Glomerular visceral epithelial cell (primary cell): ENCODE measurements around the gene MFNG.
"Not testable (repeated sequence)": the region's sequence is repeated elsewhere in the genome, so short reads cannot be mapped to it uniquely, and the experiment has no call there.

Experiments used
- DNase-seq: peaks from one replicate; pipeline ENCODE4 v3.0.0-alpha.2; 2016; ENCODE audit errors: extremely low spot score

The MFNG gene

DNA sequence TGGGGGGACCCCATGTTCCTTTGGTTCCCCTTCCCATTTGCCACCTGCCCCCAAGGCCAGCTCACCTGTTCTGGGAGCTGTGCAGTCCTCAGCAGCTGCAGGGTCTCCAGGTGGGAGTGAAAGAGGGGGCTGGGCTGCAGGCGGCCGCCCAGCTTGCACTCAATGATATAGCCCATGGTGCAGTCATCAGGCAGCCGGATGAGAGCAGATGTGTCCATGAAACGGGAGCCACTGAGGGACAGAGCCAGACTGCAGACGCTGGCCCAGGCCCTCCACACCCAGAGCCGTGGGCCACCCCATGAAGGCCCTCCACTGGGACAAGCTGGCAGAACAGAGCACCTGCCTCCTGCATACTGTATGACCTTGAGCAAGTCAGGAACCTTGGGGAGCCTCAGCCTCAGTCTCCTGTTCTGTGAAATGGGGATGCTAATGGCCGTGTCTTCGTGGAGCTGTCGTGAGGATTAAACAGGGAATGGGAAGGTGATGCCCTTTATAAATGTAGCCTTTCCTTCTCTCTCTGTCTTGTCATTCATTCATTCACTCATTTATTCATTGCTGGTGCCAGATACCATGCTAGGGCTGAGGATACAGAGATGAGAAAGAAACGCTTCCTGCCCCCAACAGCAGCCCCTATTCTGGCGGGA lies 11.6 kb downstream of the MFNG start:
- no peak for DNase-seq

DNA sequence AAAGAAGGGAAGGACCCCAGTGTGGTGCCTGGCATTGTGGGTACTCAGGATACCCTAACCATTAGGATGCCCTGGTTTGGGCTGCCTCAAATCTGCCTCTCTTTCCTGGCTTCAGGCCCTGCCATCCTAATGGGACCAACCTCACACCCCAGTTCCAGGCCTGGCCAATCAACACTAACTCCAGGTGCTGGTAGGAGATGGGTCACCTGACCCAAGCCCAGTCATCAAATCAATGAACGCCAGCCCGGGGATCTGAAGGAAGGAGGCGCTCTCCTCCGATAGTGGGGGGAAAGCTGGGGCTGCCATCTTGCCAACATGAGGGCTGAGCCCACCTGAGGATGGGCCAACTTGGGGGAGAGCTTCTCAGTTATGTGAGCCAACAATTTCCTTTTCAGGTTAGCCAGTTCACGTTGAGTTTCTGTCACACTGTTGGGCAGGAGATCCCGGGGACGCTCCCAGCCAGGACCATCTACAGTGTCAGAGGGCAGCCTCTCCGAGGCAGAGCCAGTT lies 12.7 kb downstream of the MFNG start:
- DNase-seq, result no peak

DNA sequence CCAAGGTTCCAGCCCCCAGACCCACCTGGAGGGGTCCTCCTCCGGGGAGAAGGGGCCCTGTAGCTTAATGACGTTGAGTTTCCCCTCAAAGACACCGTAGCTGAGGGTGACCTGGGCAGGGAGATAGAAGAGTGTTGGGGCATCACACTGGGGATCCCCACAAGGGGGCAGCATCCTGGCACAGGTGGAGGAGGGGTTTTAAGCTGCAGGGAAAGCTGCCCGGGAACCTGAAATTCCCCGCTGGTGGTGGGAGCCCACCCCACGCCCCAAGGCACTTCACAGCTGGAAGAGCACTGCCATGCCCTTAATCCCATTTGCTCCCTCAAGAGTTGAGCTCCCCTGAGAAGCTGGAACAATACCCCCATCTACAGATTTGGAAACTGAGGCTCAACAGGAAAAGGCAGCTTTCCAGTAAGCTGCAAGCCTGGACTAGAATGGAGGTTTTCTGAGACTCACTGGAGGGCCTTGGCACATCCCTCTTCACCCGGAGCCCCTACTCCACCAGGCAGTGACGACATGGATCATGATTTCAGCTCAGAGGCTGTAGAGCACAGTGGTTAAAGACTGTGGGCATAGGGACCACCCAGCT lies 13.7 kb downstream of the MFNG start:
- peak; percentile 42 for DNase-seq

DNA sequence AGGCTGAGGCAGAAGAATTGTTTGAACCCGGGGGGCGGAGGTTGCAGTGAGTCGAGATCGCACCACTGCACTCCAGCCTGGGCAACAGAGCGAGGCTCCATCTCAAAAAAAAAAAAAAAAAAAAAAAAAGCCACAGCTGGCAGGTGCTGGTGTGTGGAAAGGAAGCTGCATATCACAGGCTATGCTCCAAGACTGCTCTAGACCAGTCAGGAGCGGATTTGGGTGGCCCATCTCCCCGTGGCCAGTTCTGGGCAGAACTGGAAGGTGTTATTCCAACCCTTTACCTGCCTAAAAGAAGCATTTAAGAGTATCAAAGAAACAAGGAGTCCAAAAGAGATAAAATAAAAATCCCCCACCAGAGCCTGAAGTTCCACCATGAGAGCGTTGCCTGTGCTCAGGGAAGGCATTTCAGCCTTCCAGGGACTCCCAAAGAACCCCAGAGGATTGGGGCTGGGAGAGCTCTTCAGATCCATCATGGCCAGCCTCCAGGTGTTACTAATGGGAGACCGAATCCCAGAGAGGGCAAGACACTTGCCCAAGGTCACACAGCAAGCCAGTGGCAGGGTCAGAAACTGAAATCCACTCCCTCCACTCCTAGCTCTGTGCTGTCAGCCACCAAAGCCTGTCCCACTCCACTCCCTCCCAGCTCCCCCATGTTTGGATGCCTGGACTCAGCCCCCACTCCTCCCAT lies 14.3 kb downstream of the MFNG start:
- DNase-seq, result no peak

DNA sequence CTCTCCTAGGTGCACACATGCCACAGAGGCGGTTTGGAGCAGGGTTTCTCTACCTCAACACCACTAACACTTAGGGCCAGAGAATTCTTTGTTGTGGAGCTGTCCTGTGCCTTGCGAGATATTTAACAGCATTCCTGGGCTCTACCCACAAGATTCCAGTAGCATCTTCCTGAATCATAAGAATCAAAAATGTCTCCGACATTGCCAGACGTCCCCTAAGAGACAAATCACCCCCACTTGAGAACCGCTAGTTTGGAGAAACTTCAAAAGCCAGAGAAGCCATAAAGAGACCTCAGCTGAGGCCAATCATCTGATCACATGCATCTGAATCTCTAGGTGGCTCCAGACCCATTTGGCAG lies 16.1 kb downstream of the MFNG start:
- DNase-seq, result no peak

DNA sequence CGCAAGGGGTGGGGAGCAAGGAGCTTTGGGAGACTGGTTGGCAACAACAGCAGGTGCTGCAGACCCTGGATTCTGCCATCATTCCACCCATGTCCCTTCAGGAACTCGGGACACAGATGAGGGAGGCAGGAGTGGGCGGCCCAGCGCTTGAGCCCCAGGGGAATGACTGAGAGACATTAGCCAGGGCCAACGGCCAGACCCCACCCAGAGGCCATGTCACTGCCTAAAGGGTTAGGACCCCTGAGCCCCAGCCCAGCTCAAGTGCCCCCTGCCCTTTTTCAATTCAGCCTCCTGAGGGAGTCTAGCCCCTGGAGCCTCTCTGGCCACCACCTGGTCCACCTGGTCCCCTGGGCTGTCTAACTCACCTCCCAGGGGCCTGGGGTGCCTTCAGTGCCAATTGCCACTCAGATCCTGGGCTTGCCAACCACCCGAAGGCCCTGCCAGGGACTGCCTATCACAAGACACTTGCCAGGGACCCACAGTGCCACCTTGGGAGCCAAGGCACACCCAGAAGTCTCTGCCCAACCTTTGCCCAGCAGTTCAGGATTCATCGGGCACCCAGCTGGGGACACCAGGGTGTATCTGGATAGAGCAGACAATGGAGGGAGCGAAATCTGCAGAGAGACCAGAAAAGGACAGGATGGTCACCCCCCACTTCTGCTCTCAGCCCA lies 16.6 kb downstream of the MFNG start:
- DNase-seq, result no peak

DNA sequence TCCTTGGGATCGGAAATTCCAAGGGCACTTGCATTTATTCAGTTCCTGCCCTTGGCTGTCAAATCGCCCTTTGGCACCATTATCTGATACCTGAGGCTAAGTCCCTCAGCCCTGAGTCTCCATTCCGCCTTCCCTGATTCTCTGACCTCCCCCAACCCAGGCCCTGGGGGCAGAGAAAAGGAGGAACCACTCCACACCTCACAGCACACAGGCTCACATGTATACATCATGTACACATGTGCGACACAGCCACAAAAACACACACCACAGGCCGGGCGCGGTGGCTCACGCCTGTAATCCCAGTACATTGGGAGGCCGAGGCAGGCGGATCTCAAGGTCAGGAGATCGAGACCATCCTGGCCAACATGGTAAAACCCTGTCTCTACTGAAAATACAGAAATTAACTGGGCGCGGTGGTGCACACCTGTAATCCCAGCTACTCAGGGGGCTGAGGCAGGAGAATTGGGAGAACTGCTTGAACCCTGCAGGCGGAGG lies 17.9 kb downstream of the MFNG start:
- DNase-seq, result not testable (repeated sequence)

DNA sequence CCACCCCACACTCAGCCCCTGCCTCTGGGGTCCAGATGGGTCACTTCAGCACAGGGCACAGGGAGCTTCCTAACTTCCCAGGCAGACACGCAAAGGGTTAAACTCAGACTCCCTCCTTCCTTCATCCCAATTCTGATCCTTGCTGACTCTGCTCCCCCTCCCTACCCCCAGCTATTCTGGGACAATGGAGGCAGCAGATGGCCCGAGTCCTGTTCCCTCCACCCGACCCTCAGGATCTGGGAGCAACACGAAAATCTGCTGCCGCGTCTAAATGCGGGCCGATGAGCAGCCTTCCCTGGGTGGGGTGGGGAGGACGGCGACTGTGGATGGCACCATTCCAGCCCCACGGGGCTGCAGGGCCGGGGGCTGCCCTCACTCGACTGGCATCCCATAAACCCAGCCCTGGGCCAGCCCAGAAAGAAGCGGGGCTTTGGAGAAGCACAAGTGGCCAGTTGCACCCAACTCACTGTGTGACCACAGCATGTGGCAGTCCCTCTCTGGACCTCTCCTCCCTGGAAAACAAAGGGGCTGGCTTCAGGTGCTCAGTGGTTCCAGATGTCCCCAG lies 18.7 kb downstream of the MFNG start:
- no peak for DNase-seq

DNA sequence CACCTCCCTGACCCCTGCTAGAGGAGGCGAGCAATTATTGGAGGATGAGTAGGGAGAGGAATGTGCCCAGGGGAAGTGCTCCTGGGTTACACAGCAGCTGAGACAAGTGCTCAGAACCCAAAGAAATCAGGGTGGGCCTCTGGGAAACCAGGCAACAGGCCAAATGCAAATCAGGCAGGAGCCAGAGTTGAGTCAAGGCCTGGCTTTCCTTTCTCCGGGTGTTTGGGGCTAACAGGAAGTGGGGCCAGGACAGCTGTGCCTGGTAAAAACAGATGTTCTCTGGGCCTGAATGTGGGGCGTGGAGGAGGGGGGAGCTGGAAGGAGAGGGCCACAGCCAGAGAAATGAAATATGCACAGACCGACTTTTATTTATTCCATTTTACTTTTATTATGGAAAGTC lies 22.0 kb downstream of the MFNG start:
- DNase-seq, result no peak

DNA sequence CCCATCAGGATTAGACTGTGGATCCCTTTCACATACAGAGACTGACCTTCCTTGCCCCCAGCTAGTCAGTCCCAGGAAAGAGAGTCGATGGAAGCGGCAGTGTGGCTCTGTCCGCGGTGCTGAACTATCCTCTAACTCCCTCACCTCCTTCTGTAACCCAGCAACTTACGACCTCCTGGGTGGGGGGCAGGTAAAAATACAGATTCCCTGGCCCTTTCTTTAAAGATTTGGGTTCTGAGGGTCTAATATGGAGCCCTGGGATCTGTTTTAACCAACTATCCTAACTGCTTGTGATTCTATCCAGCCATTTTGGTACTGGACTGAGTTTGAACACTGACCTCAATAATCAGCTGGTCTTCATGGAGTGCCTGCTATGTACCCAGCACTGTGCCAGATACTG lies 23.2 kb downstream of the MFNG start:
- DNase-seq, result peak; percentile 39

DNA sequence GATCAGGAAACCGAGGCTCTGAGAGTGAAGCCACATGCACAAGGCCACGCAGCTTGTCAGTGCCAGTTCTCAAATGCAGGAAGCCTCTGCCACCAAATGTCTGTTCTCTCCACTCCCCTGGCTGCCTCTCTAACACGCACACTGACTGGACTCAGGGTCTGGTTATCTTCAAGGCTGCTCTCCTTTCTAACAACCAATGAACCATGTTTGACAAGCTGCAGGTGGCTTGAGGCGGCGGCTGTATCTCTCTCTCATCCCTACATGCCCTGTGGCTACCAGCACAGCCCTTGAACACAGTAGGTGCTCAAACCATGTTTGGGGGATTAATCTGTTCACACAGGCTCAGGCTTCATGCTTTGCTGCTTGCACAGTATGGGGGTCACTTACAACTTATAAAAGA lies 23.7 kb downstream of the MFNG start:
- DNase-seq, result no peak

DNA sequence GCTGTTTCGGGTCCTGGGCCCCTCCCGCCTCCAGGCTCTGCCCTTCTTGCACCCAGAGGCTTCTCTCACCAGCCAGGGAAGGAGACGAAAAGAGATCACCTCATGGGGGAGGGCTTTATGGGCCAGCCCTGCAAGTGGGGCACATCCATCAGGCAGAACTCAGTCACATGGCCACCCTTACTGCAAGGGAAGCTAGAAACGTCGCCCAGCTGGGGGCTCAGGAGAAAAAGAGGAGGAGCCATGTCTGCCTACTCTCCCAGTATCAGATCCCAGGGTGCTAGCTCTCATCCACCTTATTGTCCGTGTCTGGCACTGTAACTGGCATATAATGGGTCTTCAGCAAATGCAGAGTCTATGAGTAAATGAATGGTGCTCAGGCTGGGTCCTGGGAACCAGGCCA lies 24.2 kb downstream of the MFNG start:
- DNase-seq, result no peak

DNA sequence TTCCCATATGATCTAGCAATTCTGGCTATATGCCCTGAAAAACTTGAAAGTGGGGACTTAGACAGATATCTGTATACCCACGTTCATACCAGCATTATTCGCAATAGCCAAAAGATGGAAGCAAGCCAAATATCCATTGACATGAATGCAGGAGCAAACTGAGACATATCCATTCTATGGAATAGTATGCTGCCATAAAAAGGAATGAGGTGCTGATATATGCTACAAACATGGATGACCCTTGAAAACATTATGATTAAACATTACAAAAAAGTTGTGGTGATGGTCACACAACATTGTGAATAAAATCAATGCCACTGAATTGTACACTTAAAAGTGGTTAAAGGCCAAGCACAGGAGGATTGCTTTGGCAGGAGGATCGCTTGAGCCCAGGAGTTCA lies 25.5 kb downstream of the MFNG start:
- no peak for DNase-seq

DNA sequence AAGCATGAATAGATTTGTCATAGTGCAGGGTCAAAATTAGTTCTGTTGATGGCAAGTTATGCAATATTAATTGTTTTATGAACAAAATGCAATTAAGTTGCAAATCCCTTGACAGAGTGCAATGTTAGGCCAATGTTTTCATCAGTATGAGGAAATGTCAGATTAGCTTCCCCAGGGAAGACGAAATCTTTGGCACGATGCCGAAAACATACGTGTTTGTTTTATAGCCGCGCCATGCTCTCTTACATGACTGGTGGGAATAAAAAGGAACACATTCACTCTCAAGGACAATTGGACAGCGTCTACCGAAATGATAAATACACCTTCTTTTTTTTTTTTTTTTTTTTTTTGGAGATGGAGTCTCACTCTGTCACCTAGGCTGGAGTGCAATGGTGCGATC lies 27.0 kb downstream of the MFNG start:
- no peak for DNase-seq

DNA sequence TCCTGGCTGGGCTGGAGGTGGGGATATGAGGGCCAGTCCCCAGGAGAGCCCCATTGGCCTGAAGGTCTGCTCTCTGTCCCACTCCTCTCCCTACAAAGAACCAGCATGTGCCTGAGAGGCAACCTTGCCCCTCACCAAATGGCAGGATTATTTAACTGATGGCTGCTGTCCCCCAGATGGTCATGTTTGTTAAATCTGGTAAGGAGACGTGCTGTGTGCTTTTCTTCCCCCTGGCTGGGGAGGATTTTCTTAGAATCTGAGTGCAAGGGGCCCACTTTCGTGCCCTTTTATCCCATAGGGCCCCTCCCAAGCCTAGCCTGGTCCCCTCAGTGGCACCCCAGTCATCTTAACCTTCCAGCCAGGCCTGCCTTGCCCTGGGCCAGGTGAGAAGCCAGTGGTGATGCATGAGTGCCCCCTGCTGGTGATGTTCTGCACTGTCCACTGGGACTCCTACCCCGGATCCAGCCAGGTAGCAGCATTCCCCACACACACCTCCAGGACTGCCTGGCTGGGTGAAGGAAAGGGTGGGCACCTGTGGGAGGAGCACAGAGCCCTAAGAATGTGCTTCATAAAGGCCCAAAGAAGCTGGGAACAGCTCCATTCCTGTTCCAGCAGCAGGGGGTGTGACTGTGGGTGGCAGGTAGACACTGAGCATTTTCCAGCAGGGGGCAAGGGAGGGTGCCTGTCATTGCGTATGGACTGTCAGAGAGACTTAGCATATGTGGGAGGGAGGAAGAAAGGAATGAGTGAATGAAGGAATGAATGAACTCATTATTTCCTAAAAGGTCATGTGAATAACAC lies 28.9 kb downstream of the MFNG start:
- peak; percentile 73 for DNase-seq

DNA sequence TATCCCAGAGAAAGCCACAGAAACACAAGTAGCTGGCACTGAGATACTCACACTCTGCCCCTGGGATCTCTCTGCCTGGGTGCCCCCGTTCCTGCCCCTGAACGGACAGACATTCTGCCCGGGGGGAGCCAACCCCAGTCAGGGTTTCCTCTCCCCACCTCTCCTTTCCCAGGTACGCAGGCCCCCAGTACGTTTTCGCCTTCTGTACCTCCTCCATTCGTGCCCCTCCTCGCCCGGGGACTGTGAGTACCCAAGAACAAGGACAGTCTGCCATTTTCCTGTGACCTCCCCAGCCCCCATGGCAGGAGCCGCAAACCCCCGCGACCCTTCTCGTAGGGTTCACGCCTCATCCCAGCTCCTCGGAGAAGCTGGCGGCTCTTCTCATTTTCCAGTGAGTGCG lies 29.8 kb downstream of the MFNG start:
- no peak for DNase-seq

DNA sequence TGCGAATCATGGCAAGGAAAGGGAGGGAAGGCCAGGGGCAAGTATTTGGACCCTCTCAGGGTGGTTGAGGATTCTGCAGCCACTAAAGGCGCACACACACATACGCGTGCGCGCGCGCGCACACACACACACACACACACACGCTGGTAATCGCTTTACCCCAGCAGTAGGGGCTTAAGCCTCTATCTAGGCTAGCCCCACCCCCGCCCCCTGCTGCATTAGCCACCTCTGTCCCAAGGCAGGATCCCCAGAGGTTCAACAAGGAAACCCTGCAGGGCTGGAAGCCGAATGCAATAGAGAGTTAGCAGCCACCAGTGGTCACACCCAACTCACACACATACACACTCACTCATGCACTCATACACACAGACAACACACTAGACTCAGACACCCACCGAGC lies 30.3 kb downstream of the MFNG start:
- DNase-seq, result no peak

DNA sequence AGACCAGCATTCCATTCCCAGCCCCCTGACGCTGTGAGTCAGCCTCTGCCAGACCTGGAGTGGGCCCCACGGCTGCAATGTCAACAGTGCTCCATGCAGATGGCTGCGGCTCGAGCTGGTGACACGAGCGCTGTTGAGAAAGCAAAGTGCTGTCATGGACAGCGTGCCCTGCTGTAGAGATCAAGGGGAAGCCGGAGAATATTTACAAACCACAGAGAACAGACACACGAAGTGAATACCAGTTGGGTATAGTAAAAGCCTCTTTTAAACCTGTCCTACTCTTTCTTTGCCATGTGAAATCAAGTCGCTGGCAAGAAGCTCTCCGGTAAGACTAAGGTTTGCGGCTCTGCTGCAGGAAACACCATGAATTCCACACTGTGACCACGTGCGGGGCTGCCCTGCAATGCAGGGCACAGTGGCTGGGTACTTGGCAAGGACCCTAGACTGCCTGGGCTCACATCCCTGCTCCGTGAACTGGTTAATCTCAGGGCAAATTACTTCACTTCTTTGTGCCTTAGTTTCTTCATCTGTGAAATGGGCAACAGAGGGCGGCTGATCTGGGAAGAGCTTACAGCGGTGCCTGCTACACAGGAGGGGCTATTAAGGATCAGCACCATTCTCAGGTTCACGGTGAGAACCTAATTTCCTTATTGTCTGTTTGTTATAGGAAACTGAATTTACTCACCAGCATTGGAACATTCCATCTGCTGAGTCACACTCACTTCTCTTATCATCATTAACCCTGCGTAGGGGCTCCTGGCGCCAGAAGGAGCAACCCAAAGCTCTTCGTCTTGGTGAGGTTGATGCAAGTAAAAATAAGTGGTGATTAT lies 31.1 kb downstream of the MFNG start:
- peak; percentile 86 for DNase-seq

DNA sequence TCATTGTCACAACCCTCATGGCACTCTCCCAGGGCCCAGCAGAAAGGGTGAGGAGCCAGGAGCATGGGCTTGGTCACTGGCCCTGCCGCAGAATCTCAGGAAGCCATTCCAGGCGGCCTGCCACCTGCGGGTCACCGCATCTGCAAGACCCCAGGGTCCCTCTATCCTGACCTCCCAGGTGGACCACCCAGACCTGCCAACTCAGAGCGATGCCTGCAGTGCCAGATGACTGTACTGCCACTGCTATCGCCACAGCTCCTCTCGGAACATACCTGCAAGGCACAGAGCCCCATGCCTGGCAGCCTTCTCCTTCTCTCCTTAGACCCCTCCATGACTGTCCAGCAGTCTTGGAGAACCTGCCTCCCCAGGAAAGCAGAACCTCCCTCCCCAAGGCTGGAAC lies 32.5 kb downstream of the MFNG start:
- DNase-seq, result no peak

DNA sequence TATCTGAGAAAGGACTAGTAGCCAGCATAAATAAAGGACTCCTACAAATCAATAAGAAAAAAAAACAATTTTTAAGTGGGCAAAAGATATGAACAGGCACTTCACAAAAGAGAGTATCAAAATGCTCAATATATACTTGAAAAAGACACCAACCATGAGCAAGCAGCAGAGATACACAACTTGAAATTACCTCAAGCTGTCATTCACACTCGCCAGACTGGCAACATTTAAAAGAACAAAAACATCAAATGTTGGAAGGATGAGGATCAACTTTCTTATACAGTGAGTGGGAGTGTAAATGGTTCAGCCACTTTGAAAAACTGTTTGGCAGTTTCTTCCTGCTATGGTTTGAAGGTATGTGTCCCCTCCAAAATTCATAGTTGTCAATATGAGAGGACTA lies 35.0 kb downstream of the MFNG start:
- no peak for DNase-seq
